Measurements from ENCODE around the gene NHSL1.
"Not testable (repeated sequence)": the region's sequence is repeated elsewhere in the genome, so short reads cannot be mapped to it uniquely, and the experiment has no call there.

NHSL1 gene

GRCh38 chr6:138429761-138430160 is 69.5 kb downstream of the NHSL1 start:
- Histone ChIP-seq H3K27ac (ENCODE audit: low read length) (no peak overlapping the region), H3K36me3 (replicated peaks; ENCODE audit: low read depth, low read length) (no peaks in the 10 kb centered on the region), H4K20me1 (ENCODE audit: insufficient read depth, low read length) (no peaks in the 10 kb centered on the region), H2AFZ (ENCODE audit: low read depth, low read length) (no peak overlapping the region), H3K79me2 (ENCODE audit: low read length) (no peaks in the 10 kb centered on the region), H3K9me3 (ENCODE audit: insufficient read depth, low read length) (no peaks in the 10 kb centered on the region), H3K4me1 (ENCODE audit: low read length) (peaks cover 12% of the 10 kb centered on the region), H3K9ac (ENCODE audit: low read length) (no peak overlapping the region), H3K4me3 (ENCODE audit: low read length) (no peak overlapping the region), H3K27me3 (ENCODE audit: low read depth, low read length) (no peaks in the 10 kb centered on the region), H3K4me2 (ENCODE audit: low read length) (no peak overlapping the region)
- TF ChIP-seq CTCF (IDR thresholded peaks at IDR 0.05; ENCODE audit: low read depth, low read length) = no peak
- no peak for TF ChIP-seq EZH2phosphoT487 (IDR thresholded peaks at IDR 0.05; ENCODE audit: low read depth)

- peaks cover 6% of the 10 kb centered on the region for H3K4me1 ChIP-seq (ENCODE audit: low read length)
- H4K20me1 ChIP-seq (ENCODE audit: insufficient read depth, low read length) = no peaks in the 10 kb centered on the region
- no peak for TF ChIP-seq EZH2phosphoT487 (IDR thresholded peaks at IDR 0.05; ENCODE audit: low read depth)
- TF ChIP-seq CTCF (IDR thresholded peaks at IDR 0.05; ENCODE audit: low read depth, low read length) = peak; percentile 75
- no peak overlapping the region for H2AFZ ChIP-seq (ENCODE audit: low read depth, low read length)
- peak overlapping the region; percentile 10; the same call in 1 of the 2 replicates for H3K4me2 ChIP-seq (ENCODE audit: low read length)
- H3K27me3 ChIP-seq (ENCODE audit: low read depth, low read length) = no peaks in the 10 kb centered on the region
- no peaks in the 10 kb centered on the region for H3K36me3 ChIP-seq (replicated peaks; ENCODE audit: low read depth, low read length)
- no peak overlapping the region for H3K4me3 ChIP-seq (ENCODE audit: low read length)
- H3K9me3 ChIP-seq (ENCODE audit: insufficient read depth, low read length) = no peaks in the 10 kb centered on the region
- H3K9ac ChIP-seq (ENCODE audit: low read length) = no peak overlapping the region
- H3K27ac ChIP-seq (ENCODE audit: low read length) = no peak overlapping the region
- no peaks in the 10 kb centered on the region for H3K79me2 ChIP-seq (ENCODE audit: low read length)
Observed at GRCh38 chr6:138428944-138429598, 70.2 kb downstream of the NHSL1 start.

- Histone ChIP-seq H3K9ac (ENCODE audit: low read length) (no peak overlapping the region), H3K4me3 (ENCODE audit: low read length) (no peak overlapping the region), H3K36me3 (replicated peaks; ENCODE audit: low read depth, low read length) (no peaks in the 10 kb centered on the region), H3K4me2 (ENCODE audit: low read length) (no peak overlapping the region), H3K79me2 (ENCODE audit: low read length) (no peaks in the 10 kb centered on the region), H3K27ac (ENCODE audit: low read length) (no peak overlapping the region), H2AFZ (ENCODE audit: low read depth, low read length) (no peak overlapping the region), H3K4me1 (ENCODE audit: low read length) (peaks cover 6% of the 10 kb centered on the region), H3K27me3 (ENCODE audit: low read depth, low read length) (no peaks in the 10 kb centered on the region), H4K20me1 (ENCODE audit: insufficient read depth, low read length) (no peaks in the 10 kb centered on the region), H3K9me3 (ENCODE audit: insufficient read depth, low read length) (no peaks in the 10 kb centered on the region)
- no peak for TF ChIP-seq CTCF (IDR thresholded peaks at IDR 0.05; ENCODE audit: low read depth, low read length)
- no peak for TF ChIP-seq EZH2phosphoT487 (IDR thresholded peaks at IDR 0.05; ENCODE audit: low read depth)
Observed at GRCh38 chr6:138427701-138428100, 71.6 kb downstream of the NHSL1 start.

GRCh38 chr6:138426500-138427123 is 72.7 kb downstream of the NHSL1 start:
- TF ChIP-seq EZH2phosphoT487 (IDR thresholded peaks at IDR 0.05; ENCODE audit: low read depth) (no peak), CTCF (IDR thresholded peaks at IDR 0.05; ENCODE audit: low read depth, low read length) (no peak)
- Histone ChIP-seq H4K20me1 (ENCODE audit: insufficient read depth, low read length) (no peaks in the 10 kb centered on the region), H3K79me2 (ENCODE audit: low read length) (no peaks in the 10 kb centered on the region), H3K36me3 (replicated peaks; ENCODE audit: low read depth, low read length) (no peaks in the 10 kb centered on the region), H3K27me3 (ENCODE audit: low read depth, low read length) (no peaks in the 10 kb centered on the region), H3K4me2 (ENCODE audit: low read length) (no peak overlapping the region), H3K4me1 (ENCODE audit: low read length) (peaks cover 4% of the 10 kb centered on the region), H2AFZ (ENCODE audit: low read depth, low read length) (no peak overlapping the region), H3K4me3 (ENCODE audit: low read length) (no peak overlapping the region), H3K9ac (ENCODE audit: low read length) (no peak overlapping the region), H3K9me3 (ENCODE audit: insufficient read depth, low read length) (no peaks in the 10 kb centered on the region), H3K27ac (ENCODE audit: low read length) (no peak overlapping the region)

GRCh38 chr6:138425256-138425655 is 74.0 kb downstream of the NHSL1 start:
- H3K4me2 ChIP-seq (ENCODE audit: low read length); H3K27me3 ChIP-seq (ENCODE audit: low read depth, low read length); H2AFZ ChIP-seq (ENCODE audit: low read depth, low read length); H3K79me2 ChIP-seq (ENCODE audit: low read length); H3K9ac ChIP-seq (ENCODE audit: low read length); H3K36me3 ChIP-seq (replicated peaks; ENCODE audit: low read depth, low read length); H3K4me3 ChIP-seq (ENCODE audit: low read length); H3K9me3 ChIP-seq (ENCODE audit: insufficient read depth, low read length); H3K27ac ChIP-seq (ENCODE audit: low read length); H3K4me1 ChIP-seq (ENCODE audit: low read length); H4K20me1 ChIP-seq (ENCODE audit: insufficient read depth, low read length): not testable (repeated sequence)

All from OCI-LY3 (cell line).